GM10266 (cell line): ENCODE measurements around the gene FBXW5.

Experiments used
- DNase-seq: peaks from one replicate; pipeline ENCODE4 v3.0.0; 2012; ENCODE audit errors: extremely low spot score
- CTCF ChIP-seq: IDR thresholded peaks from 2 replicates; pipeline ENCODE4 v1.5.1; 2012; ENCODE audit warnings: mild to moderate bottlenecking, low read depth; ENCODE audit not compliant: control insufficient read depth, insufficient read depth; ENCODE audit errors: missing control alignments

The FBXW5 gene

GRCh38 chr9:136898483-136899100, 45.9 kb downstream of the FBXW5 start:
- TF ChIP-seq CTCF, result no peak
- DNase-seq, result no peak

DNA sequence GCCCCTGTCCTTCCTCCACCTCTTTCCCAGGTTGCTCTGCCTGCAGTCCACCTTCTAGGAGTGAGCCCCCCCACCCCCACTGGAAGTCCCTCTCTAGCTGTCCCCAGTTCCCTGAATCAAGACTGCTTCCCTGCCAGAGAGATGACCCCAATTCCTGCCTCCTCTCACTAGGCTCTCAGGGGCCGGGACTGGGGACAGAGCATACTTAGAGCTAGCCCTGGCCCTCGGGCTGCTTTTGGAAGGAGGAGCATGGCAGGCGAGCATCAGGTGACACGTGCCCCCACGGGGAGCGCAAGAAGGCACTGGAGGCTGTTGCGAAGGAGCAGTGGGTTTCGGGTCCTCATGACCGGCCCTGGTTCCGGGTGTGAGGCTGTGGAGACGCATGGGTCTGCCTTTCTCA, 48.5 kb downstream of the FBXW5 start:
- no peak for DNase-seq
- TF ChIP-seq CTCF, result no peak

GRCh38 chr9:136890661-136891060, 53.9 kb downstream of the FBXW5 start:
- no peak for TF ChIP-seq CTCF
- no peak for DNase-seq
